H9 (cell line): ENCODE data around the gene ANKUB1. TPM values are rescaled to one million over a fixed set of nuclear protein-coding genes. Genes with fewer than 3 reads are reported as not detected.

Experiments
- DNase-seq: peaks from one replicate; pipeline ENCODE4 v3.0.0-alpha.2; 2017
- H2AFZ ChIP-seq: one replicate; pipeline ENCODE4 v1.6.1; 2013; ENCODE audit warnings: mild to moderate bottlenecking, low read length, control low read depth, moderate library complexity
- H2AK5ac ChIP-seq: 2 replicates; pipeline ENCODE4 v1.6.1; 2013; ENCODE audit warnings: low read length, control low read depth, mixed read lengths; ENCODE audit not compliant: insufficient read length
- H2BK120ac ChIP-seq: one replicate; pipeline ENCODE4 v1.6.1; 2013; ENCODE audit warnings: low read depth, mild to moderate bottlenecking, low read length, control low read depth, inconsistent platforms; ENCODE audit not compliant: poor library complexity, severe bottlenecking
- H2BK12ac ChIP-seq: 2 replicates; pipeline ENCODE4 v1.6.1; 2013; ENCODE audit warnings: low read length, control low read depth, mixed read lengths, low read depth; ENCODE audit not compliant: insufficient read length
- H2BK15ac ChIP-seq: 2 replicates; pipeline ENCODE4 v1.6.1; 2013; ENCODE audit warnings: low read depth, low read length, control low read depth
- H2BK20ac ChIP-seq: one replicate; pipeline ENCODE4 v1.6.1; 2013; ENCODE audit warnings: low read depth, mild to moderate bottlenecking, low read length, control low read depth, inconsistent platforms; ENCODE audit not compliant: poor library complexity, severe bottlenecking
- H2BK5ac ChIP-seq: 2 replicates; pipeline ENCODE4 v1.6.1; 2013; ENCODE audit warnings: low read length, control low read depth, mixed read lengths; ENCODE audit not compliant: insufficient read length
- H3K14ac ChIP-seq: 2 replicates; pipeline ENCODE4 v1.6.1; 2013; ENCODE audit warnings: low read length, control low read depth; ENCODE audit not compliant: insufficient read depth
- H3K18ac ChIP-seq: 2 replicates; pipeline ENCODE4 v1.6.1; 2013; ENCODE audit warnings: low read depth, mild to moderate bottlenecking, mixed read lengths, low read length, control low read depth; ENCODE audit not compliant: insufficient read length
- H3K23ac ChIP-seq: 2 replicates; pipeline ENCODE4 v1.6.1; 2013; ENCODE audit warnings: low read length, control low read depth, mixed read lengths, low read depth; ENCODE audit not compliant: insufficient read length
- H3K23me2 ChIP-seq: 2 replicates; pipeline ENCODE4 v1.6.1; 2013; ENCODE audit warnings: low read depth, mild to moderate bottlenecking, mixed read lengths, low read length, control low read depth; ENCODE audit not compliant: insufficient read length, poor library complexity, severe bottlenecking
- H3K27ac ChIP-seq: 2 replicates; pipeline ENCODE4 v1.5.1; 2013; ENCODE audit warnings: low read length, control low read depth, mixed read lengths, low read depth; ENCODE audit not compliant: insufficient read length
- H3K27me3 ChIP-seq: 2 replicates; pipeline ENCODE4 v1.6.1; 2013; ENCODE audit warnings: low read length, control low read depth, inconsistent platforms; ENCODE audit not compliant: insufficient read depth
- H3K4ac ChIP-seq: 2 replicates; pipeline ENCODE4 v1.6.1; 2013; ENCODE audit warnings: low read depth, mild to moderate bottlenecking, control low read depth, inconsistent platforms, low read length, moderate library complexity
- H3K4me1 ChIP-seq: 2 replicates; pipeline ENCODE4 v1.6.1; 2013; ENCODE audit warnings: low read length, control low read depth, inconsistent platforms; ENCODE audit not compliant: insufficient read depth
- H3K4me2 ChIP-seq: 2 replicates; pipeline ENCODE4 v1.6.1; 2013; ENCODE audit warnings: low read length, control low read depth, mixed read lengths; ENCODE audit not compliant: insufficient read length, insufficient read depth
- H3K56ac ChIP-seq: 2 replicates; pipeline ENCODE4 v1.6.1; 2013; ENCODE audit warnings: low read depth, mild to moderate bottlenecking, mixed read lengths, low read length, control low read depth; ENCODE audit not compliant: insufficient read length
- H3K79me1 ChIP-seq: 2 replicates; pipeline ENCODE4 v1.6.1; 2013; ENCODE audit warnings: low read depth, mild to moderate bottlenecking, moderate library complexity, low read length, control low read depth, inconsistent platforms; ENCODE audit not compliant: insufficient read depth, poor library complexity, severe bottlenecking
- H3K79me2 ChIP-seq: 2 replicates; pipeline ENCODE4 v1.6.1; 2013; ENCODE audit warnings: low read length, control low read depth, inconsistent platforms; ENCODE audit not compliant: insufficient read depth
- H3K9ac ChIP-seq: 2 replicates; pipeline ENCODE4 v1.6.1; 2013; ENCODE audit warnings: low read length, control low read depth, mixed read lengths; ENCODE audit not compliant: insufficient read length; ENCODE audit errors: extremely low read depth
- H3K9me3 ChIP-seq: one replicate; pipeline ENCODE4 v1.6.1; 2013; ENCODE audit warnings: low read depth, low read length, inconsistent platforms; ENCODE audit not compliant: control insufficient read depth
- H3T11ph ChIP-seq: one replicate; pipeline ENCODE4 v1.6.1; 2013; ENCODE audit warnings: mild to moderate bottlenecking, low read length, control low read depth, inconsistent platforms
- H4K20me1 ChIP-seq: one replicate; pipeline ENCODE4 v1.6.1; 2013; ENCODE audit not compliant: control insufficient read depth, insufficient read length, insufficient read depth
- H4K5ac ChIP-seq: 2 replicates; pipeline ENCODE4 v1.6.1; 2013; ENCODE audit warnings: low read depth, mild to moderate bottlenecking, mixed read lengths, low read length, control low read depth; ENCODE audit not compliant: insufficient read length
- H4K8ac ChIP-seq: replicated peaks from 2 replicates; pipeline ENCODE4 v1.6.1; 2013; ENCODE audit warnings: low read length, control low read depth, mixed read lengths, low read depth; ENCODE audit not compliant: insufficient read length
- H4K91ac ChIP-seq: 2 replicates; pipeline ENCODE4 v1.6.1; 2013; ENCODE audit warnings: low read depth, mild to moderate bottlenecking, moderate library complexity, mixed read lengths, low read length, control low read depth; ENCODE audit not compliant: insufficient read length
- H3K27ac Mint-ChIP-seq, 3 experiments: 2 replicates in 2 of 3; 3 replicates in 1 of 3; pipeline ENCODE4 v1.8.0; 2020 to 2021; ENCODE audit warnings: mixed read lengths in 3 of 3, mild to moderate bottlenecking in 1 of 3, moderate library complexity in 1 of 3
- H3K27me3 Mint-ChIP-seq: 2 replicates; pipeline ENCODE4 v1.8.0; 2021; ENCODE audit warnings: low read depth, mild to moderate bottlenecking, moderate library complexity, mixed read lengths
- H3K36me3 Mint-ChIP-seq, 3 experiments: 2 replicates in 2 of 3; 3 replicates in 1 of 3; pipeline ENCODE4 v1.8.0; 2020 to 2021; ENCODE audit warnings: low read depth in 3 of 3, mixed read lengths in 3 of 3; ENCODE audit not compliant: insufficient read depth in 1 of 3
- H3K4me1 Mint-ChIP-seq, 2 experiments: 2 replicates each; pipeline ENCODE4 v1.8.0; 2020; ENCODE audit warnings: mixed read lengths in 2 of 2
- H3K4me3 Mint-ChIP-seq, 2 experiments: 2 replicates in 1 of 2; 3 replicates in 1 of 2; pipeline ENCODE4 v1.8.0; 2020 to 2021; ENCODE audit warnings: mild to moderate bottlenecking in 2 of 2, mixed read lengths in 2 of 2, moderate library complexity in 1 of 2
- H3K9me3 Mint-ChIP-seq, 2 experiments: 2 replicates in 1 of 2; 3 replicates in 1 of 2; pipeline ENCODE4 v1.8.0; 2020; ENCODE audit warnings: mild to moderate bottlenecking in 2 of 2, mixed read lengths in 2 of 2, moderate library complexity in 1 of 2
- CTCF ChIP-seq: fragments of 200-600 bp; sonication (generic); conservative IDR thresholded peaks from 3 replicates; pipeline ENCODE4 v1.8.0; 2021; ENCODE audit warnings: antibody characterized with exemption, mild to moderate bottlenecking
- WGBS: extraction: QIAGEN DNeasy Blood & Tissue Kit; methylation state at CpG from one replicate; pipeline ENCODE4 v1.1.7; 2013; ENCODE audit warnings: missing lambda C conversion rate, low lambda C conversion rate, mixed read lengths; ENCODE audit not compliant: insufficient read length; ENCODE audit errors: extremely low coverage; 5-methylcytosine and 5-hydroxymethylcytosine counted together
- total RNA-seq: library from RNA; stranded (reverse); gene quantifications from 2 replicates; pipeline ENCODE4 v1.2.1, GENCODE V29; 2021

ANKUB1 gene
- total RNA-seq, 1 experiment from 2014 or later = not detected

- Mint-ChIP-seq H3K9me3 (no peaks in the 10 kb centered on the region), H3K27ac (no peak overlapping the region), H3K36me3 (no peaks in the 10 kb centered on the region), H3K4me1 (no peaks in the 10 kb centered on the region), H3K4me3 (no peak overlapping the region), H3K27me3 (0 out of 2 replicates have a peak, but pooled peaks cover 2% of the 10 kb centered on the region)
- H3K27ac ChIP-seq = no peak overlapping the region
- no peaks in the 10 kb centered on the region for H3K27me3 ChIP-seq
- TF ChIP-seq CTCF = no peak
- no peaks in the 10 kb centered on the region for H3K4me1 ChIP-seq
- DNase-seq = no peak
- no peak overlapping the region for H3K14ac ChIP-seq
- no peak overlapping the region for H4K5ac ChIP-seq
- H4K20me1 ChIP-seq = no peaks in the 10 kb centered on the region
- H2BK5ac ChIP-seq = no peak overlapping the region
- H3K79me2 ChIP-seq = no peaks in the 10 kb centered on the region
- no peak overlapping the region for H3T11ph ChIP-seq
- no peaks in the 10 kb centered on the region for H3K79me1 ChIP-seq
- no peaks in the 10 kb centered on the region for H3K23me2 ChIP-seq
- no peak overlapping the region for H2BK20ac ChIP-seq
- no peak overlapping the region for H3K23ac ChIP-seq
- H3K9ac ChIP-seq = no peak overlapping the region
- H4K8ac ChIP-seq = no peak overlapping the region
- H3K4me2 ChIP-seq = no peak overlapping the region
- H3K4ac ChIP-seq = no peak overlapping the region
- no peak overlapping the region for H3K18ac ChIP-seq
- no peak overlapping the region for H2BK120ac ChIP-seq
- H2BK12ac ChIP-seq = no peak overlapping the region
- H3K9me3 ChIP-seq = no peaks in the 10 kb centered on the region
- no peak overlapping the region for H2BK15ac ChIP-seq
- H4K91ac ChIP-seq = no peak overlapping the region
- no peak overlapping the region for H2AK5ac ChIP-seq
- H2AFZ ChIP-seq = no peak overlapping the region
- WGBS = no CpG with 5 or more reads among the region's 3 CpGs
- H3K56ac ChIP-seq = no peak overlapping the region
Observed at GRCh38 chr3:149763565-149764195, 28.7 kb downstream of the ANKUB1 start.
